ENCODE data around the gene CKB.

CKB gene

GRCh38 chr14:103555559-103556337 is 33.1 kb upstream of the CKB start (continued):
- TF ChIP-seq TSHZ2 (CRISPR knock-in tag; IDR thresholded peaks at IDR 0.05) (no peak), CSDC2 (CRISPR knock-in tag; IDR thresholded peaks at IDR 0.05) (no peak)

- ATAC-seq: no peak
- TF ChIP-seq POU6F1 (CRISPR knock-in tag; IDR thresholded peaks at IDR 0.05; ENCODE audit: borderline replicate concordance, low read depth) (no peak), ESRRG (CRISPR knock-in tag; IDR thresholded peaks at IDR 0.05) (no peak), RARB (CRISPR knock-in tag; IDR thresholded peaks at IDR 0.05) (no peak), ZNF565 (CRISPR knock-in tag; conservative IDR thresholded peaks at IDR 0.05; ENCODE audit: low read depth) (no peak), OSR1 (CRISPR knock-in tag; IDR thresholded peaks at IDR 0.05) (no peak), ARNTL (CRISPR knock-in tag; IDR thresholded peaks at IDR 0.05; ENCODE audit: borderline replicate concordance, low read depth) (no peak), TOX (CRISPR knock-in tag; IDR thresholded peaks at IDR 0.05; ENCODE audit: borderline replicate concordance) (no peak), BACH2 (CRISPR knock-in tag; IDR thresholded peaks at IDR 0.05; ENCODE audit: borderline replicate concordance) (no peak), PPARA (CRISPR knock-in tag; IDR thresholded peaks at IDR 0.05; ENCODE audit: borderline replicate concordance) (no peak), CREB5 (CRISPR knock-in tag; IDR thresholded peaks at IDR 0.05; ENCODE audit: low read depth) (no peak), SNAI2 (CRISPR knock-in tag; IDR thresholded peaks at IDR 0.05) (no peak), TCF4 (CRISPR knock-in tag; IDR thresholded peaks at IDR 0.05; ENCODE audit: borderline replicate concordance) (no peak), TSHZ2 (CRISPR knock-in tag; IDR thresholded peaks at IDR 0.05) (no peak), PATZ1 (CRISPR knock-in tag; IDR thresholded peaks at IDR 0.05; ENCODE audit: borderline replicate concordance) (no peak), CSRNP3 (CRISPR knock-in tag; IDR thresholded peaks at IDR 0.05) (no peak), ZNF8 (CRISPR knock-in tag; IDR thresholded peaks at IDR 0.05) (no peak), ZFP30 (CRISPR knock-in tag; IDR thresholded peaks at IDR 0.05) (no peak), ZNF70 (CRISPR knock-in tag; IDR thresholded peaks at IDR 0.05) (no peak), CSDC2 (CRISPR knock-in tag; IDR thresholded peaks at IDR 0.05) (no peak)
Measured at GRCh38 chr14:103552846-103553210, 30.2 kb upstream of the CKB start.

All from SK-N-SH treated with all-trans-retinoic acid at 6 μM for 48 hours (cell line).